ENCODE results near the gene DOK7.
"Not testable (repeated sequence)": the region's sequence is repeated elsewhere in the genome, so short reads cannot be mapped to it uniquely, and the experiment has no call there.

The DOK7 gene

GRCh38 chr4:3442959-3443749 is 20.0 kb upstream of the DOK7 start:
- DNase-seq (ENCODE audit: low spot score) = peak; percentile 34

GRCh38 chr4:3443750-3444309 is 19.3 kb upstream of the DOK7 start:
- DNase-seq (ENCODE audit: low spot score) = no peak

GRCh38 chr4:3444351-3445110 is 18.6 kb upstream of the DOK7 start:
- no peak for DNase-seq (ENCODE audit: low spot score)

GRCh38 chr4:3445111-3445820 is 17.8 kb upstream of the DOK7 start:
- DNase-seq (ENCODE audit: low spot score) = no peak

GRCh38 chr4:3445829-3446545 is 17.1 kb upstream of the DOK7 start:
- no peak for DNase-seq (ENCODE audit: low spot score)

- DNase-seq (ENCODE audit: low spot score) = no peak
Observed at GRCh38 chr4:3446631-3447320, 16.3 kb upstream of the DOK7 start.

- DNase-seq (ENCODE audit: low spot score) = no peak
Observed at GRCh38 chr4:3447431-3448395, 15.4 kb upstream of the DOK7 start.

GRCh38 chr4:3449047-3449573 is 14.0 kb upstream of the DOK7 start:
- DNase-seq (ENCODE audit: low spot score) = no peak

GRCh38 chr4:3449574-3450534 is 13.3 kb upstream of the DOK7 start:
- no peak for DNase-seq (ENCODE audit: low spot score)

GRCh38 chr4:3450643-3451042 is 12.5 kb upstream of the DOK7 start:
- no peak for DNase-seq (ENCODE audit: low spot score)

GRCh38 chr4:3451956-3452355 is 11.2 kb upstream of the DOK7 start:
- DNase-seq (ENCODE audit: low spot score) = no peak

GRCh38 chr4:3452376-3452775 is 10.7 kb upstream of the DOK7 start:
- no peak for DNase-seq (ENCODE audit: low spot score)

- DNase-seq (ENCODE audit: low spot score) = not testable (repeated sequence)
Observed at GRCh38 chr4:3455596-3455995, 7.5 kb upstream of the DOK7 start.

GRCh38 chr4:3458371-3458770 is 4.7 kb upstream of the DOK7 start:
- DNase-seq (ENCODE audit: low spot score) = no peak

- not testable (repeated sequence) for DNase-seq (ENCODE audit: low spot score)
Observed at GRCh38 chr4:3459156-3459555, 4.0 kb upstream of the DOK7 start.

GRCh38 chr4:3460926-3461325 is 2.2 kb upstream of the DOK7 start:
- DNase-seq (ENCODE audit: low spot score) = no peak

- DNase-seq (ENCODE audit: low spot score) = no peak
Observed at GRCh38 chr4:3461515-3462291, 1.4 kb upstream of the DOK7 start.

Data from SK-N-DZ (cell line).